Measurements from ENCODE around the gene SPSB2.
"Not testable (repeated sequence)": the region's sequence is repeated elsewhere in the genome, so short reads cannot be mapped to it uniquely, and the experiment has no call there.

DNA sequence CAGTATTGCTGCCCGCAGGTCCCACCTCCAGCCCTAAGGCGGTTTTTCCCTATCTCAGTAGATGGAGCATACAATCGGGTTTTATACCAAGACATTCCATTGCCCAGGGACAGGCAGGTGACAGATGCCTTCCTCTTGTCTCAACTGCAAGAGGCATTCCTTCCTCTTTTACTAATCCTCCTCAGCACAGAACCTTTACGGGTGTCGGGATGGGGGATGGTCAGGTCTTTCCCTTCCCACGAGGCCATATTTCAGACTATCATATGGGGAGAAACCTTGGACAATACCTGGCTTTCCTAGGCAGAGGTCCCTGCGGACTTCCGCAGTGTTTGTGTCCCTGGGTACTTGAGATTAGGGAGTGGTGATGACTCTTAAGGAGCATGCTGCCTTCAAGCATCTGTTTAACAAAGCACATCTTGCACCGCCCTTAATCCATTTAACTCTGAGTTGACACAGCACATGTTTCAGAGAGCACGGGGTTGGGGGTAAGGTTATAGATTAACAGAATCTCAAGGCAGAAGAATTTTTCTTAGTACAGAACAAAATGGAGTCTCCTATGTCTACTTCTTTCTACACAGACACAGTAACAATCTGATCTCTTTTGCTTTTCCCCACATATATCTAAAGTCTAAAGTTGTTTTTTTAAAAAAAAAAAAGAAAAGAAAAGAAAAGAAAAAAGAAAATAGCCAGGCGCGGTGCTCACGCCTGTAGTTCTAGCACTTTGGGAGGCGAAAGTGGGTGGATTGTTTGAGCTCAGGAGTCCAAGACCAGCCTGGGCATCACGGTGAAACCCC, 13.3 kb upstream of the SPSB2 start:
- TF ChIP-seq EZH2 (IDR thresholded peaks at IDR 0.05); POLR2AphosphoS5 (IDR thresholded peaks at IDR 0.05; ENCODE audit: borderline replicate concordance, low read depth, low read length); FOXP2 (optimal IDR thresholded peaks at IDR 0.05; ENCODE audit: control extremely low read depth, extremely low read length, insufficient read depth): not testable (repeated sequence)
